C4-2B (cell line): Measurements from ENCODE around the gene UBTD2.

Experiments used
- ZFX ChIP-seq: fragments of 450-650 bp; IDR thresholded peaks from 2 replicates; pipeline ENCODE4 v1.6.1; 2017
- TF ChIP-seq, protein P1 (sequence below): fragments of 450-650 bp; conservative IDR thresholded peaks from 2 replicates; pipeline ENCODE4 v1.5.1; 2017; ENCODE audit warnings: mild to moderate bottlenecking

- TF ChIP-seq, protein P1, sequence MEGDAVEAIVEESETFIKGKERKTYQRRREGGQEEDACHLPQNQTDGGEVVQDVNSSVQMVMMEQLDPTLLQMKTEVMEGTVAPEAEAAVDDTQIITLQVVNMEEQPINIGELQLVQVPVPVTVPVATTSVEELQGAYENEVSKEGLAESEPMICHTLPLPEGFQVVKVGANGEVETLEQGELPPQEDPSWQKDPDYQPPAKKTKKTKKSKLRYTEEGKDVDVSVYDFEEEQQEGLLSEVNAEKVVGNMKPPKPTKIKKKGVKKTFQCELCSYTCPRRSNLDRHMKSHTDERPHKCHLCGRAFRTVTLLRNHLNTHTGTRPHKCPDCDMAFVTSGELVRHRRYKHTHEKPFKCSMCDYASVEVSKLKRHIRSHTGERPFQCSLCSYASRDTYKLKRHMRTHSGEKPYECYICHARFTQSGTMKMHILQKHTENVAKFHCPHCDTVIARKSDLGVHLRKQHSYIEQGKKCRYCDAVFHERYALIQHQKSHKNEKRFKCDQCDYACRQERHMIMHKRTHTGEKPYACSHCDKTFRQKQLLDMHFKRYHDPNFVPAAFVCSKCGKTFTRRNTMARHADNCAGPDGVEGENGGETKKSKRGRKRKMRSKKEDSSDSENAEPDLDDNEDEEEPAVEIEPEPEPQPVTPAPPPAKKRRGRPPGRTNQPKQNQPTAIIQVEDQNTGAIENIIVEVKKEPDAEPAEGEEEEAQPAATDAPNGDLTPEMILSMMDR: no peak
- no peak for TF ChIP-seq ZFX
Observed at GRCh38 chr5:172178301-172178987, 105.1 kb downstream of the UBTD2 start.
